Fibroblast of the aortic adventitia (primary cell): ENCODE results near the gene HOXA9. TPM values are rescaled to one million over a fixed set of nuclear protein-coding genes. Genes with fewer than 3 reads are reported as not detected.

Experiments used
- DNase-seq: peaks from one replicate; pipeline ENCODE4 v3.0.0-alpha.2; 2010; ENCODE audit warnings: low read depth
- H3K4me3 ChIP-seq: 2 replicates; pipeline ENCODE4 v1.5.1; 2011; ENCODE audit warnings: low read depth, mild to moderate bottlenecking, control low read depth, low read length, moderate library complexity
- total RNA-seq: library from RNA; depleted of rRNA; stranded (reverse); fragments of >200 nt; gene quantifications from 2 replicates; pipeline ENCODE4 v1.2.3, GENCODE V29; 2012; ENCODE audit warnings: low replicate concordance
- TF ChIP-seq, protein P1 (sequence below): IDR thresholded peaks from 2 replicates; pipeline ENCODE4 v1.5.1; 2011; ENCODE audit warnings: mild to moderate bottlenecking, low read length, control low read depth, inconsistent platforms; ENCODE audit not compliant: insufficient read depth

The HOXA9 gene
- total RNA-seq, 1 donor: not detected

DNA sequence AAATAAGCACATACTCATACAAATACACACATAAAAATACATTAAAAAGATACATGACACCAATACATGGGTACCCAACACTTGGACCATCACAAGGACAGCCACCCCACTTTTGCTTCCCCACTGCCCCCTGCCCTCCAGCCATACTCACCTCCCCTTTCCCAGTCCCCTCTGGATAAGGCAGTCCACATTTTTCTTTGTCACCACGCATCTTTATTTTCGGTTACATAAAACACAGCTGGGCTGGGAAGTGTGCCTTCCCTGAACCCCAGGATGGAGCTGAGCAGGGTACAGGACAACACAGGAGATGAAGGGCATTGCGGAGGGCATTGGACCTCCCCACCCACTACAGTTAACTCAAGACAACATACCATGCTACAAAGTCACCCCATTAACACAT, 11.8 kb downstream of the HOXA9 start:
- H3K4me3 ChIP-seq: no peak overlapping the region
- DNase-seq: no peak
- TF ChIP-seq, protein P1, sequence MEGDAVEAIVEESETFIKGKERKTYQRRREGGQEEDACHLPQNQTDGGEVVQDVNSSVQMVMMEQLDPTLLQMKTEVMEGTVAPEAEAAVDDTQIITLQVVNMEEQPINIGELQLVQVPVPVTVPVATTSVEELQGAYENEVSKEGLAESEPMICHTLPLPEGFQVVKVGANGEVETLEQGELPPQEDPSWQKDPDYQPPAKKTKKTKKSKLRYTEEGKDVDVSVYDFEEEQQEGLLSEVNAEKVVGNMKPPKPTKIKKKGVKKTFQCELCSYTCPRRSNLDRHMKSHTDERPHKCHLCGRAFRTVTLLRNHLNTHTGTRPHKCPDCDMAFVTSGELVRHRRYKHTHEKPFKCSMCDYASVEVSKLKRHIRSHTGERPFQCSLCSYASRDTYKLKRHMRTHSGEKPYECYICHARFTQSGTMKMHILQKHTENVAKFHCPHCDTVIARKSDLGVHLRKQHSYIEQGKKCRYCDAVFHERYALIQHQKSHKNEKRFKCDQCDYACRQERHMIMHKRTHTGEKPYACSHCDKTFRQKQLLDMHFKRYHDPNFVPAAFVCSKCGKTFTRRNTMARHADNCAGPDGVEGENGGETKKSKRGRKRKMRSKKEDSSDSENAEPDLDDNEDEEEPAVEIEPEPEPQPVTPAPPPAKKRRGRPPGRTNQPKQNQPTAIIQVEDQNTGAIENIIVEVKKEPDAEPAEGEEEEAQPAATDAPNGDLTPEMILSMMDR: no peak

- H3K4me3 ChIP-seq: no peak overlapping the region
- TF ChIP-seq, protein P1: no peak
- no peak for DNase-seq
These were observed 12.4 kb downstream of the HOXA9 start for GRCh38 chr7:27152816-27153442.

GRCh38 chr7:27151931-27152815, 13.2 kb downstream of the HOXA9 start, which contains the start of gene HOXA3:
TSS of gene HOXA3 (minus strand) at chr7:27152583. CDS start at chr7:27110640, 41,943 bp downstream.
- TF ChIP-seq, protein P1: no peak
- H3K4me3 ChIP-seq: no peak within 1 kb of the TSS
- DNase-seq: no peak

GRCh38 chr7:27151341-27151930, 13.9 kb downstream of the HOXA9 start:
- DNase-seq: no peak
- TF ChIP-seq, protein P1: no peak
- H3K4me3 ChIP-seq: peak overlapping the region; percentile 49

DNA sequence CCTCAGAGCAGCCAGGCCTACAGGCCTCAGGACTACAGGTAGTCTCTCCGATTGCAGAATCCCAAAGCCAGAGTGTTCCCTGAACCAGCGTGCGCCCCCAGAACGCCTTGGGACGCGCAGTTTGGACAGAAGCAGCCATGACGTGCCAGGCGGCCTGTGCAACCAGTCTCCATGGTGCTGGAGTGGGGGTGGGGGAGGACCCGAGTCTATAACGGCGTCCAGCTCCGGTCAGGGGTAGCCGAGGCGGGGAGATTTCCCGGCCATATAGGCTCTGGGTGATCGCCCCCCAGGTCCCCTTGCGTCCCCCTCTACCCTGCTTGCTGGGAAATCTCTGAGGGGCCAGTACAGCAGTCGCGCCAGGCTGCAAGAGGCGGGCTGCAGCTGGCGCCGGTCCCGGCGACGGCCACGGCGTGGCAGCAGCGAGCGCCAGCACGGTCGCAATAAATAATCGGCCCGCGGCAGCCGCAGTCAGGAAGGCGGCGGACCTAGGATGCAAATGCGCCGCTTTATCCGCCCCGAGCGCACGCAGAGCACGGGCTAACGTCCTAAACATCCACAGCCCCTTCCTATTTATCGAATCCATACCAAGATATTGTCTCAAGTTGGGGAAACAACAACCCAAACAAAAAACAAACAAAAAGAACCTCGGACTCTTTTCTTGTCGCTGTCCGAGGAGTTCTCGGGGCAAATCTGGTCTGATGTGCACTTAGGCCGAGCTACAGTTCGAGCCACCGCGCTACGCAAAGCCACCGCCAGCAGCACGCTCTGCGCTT, 14.6 kb downstream of the HOXA9 start:
- TF ChIP-seq, protein P1: peak; percentile 70
- H3K4me3 ChIP-seq: peak overlapping the region; percentile 49
- DNase-seq: peak; percentile 60

- TF ChIP-seq, protein P1: no peak
- DNase-seq: no peak
- no peak overlapping the region for H3K4me3 ChIP-seq
These were observed 15.3 kb downstream of the HOXA9 start for GRCh38 chr7:27149842-27150567.
